Measurements from ENCODE around the gene ARMC9.
A peak's percentile ranks its signal among the peaks of the same experiment; 100 is the strongest.

ARMC9 gene

DNA sequence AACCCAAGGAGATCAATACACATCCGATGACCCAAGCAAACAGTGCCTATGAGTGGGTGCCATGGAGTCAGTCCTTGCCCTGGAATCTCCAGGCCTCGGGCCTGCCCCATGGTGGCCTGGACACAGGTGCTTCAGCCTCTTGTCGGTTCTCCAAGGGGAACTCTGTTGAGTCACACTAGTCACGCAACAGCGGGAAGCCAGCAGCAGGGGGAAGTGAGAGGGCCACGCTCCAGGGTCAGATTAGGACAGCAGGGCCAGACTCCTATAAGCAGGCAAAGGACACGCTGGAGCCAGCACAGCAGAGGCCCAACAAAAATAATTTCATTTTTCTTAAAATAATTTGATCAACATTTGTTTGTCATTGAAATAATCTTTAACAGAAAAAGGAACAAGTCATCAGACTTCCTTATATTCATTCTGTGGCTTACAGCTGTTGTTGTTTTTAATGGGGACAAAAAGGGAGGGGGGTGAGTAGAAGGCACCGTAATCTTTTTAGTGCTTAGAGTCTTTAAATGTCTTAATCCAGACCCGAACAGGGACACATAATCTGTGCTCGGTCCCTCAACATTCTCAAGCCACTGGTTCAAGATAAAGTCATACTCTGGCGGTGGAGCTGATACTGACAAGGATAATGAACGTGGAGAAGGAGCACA is 16.4 kb upstream of the ARMC9 start:
- ChIA-PET POLR2A (interaction anchor here (0.5 kb wide), 1 partner anchor 12 kb away, joined by 3 read pairs; no protein-coding TSS in a partner anchor), CTCF (interaction anchor here (0.9 to 3.6 kb wide), 6 partner anchors 10 to 77 kb away, joined by 3 to 18 read pairs (median 6); partner anchors contain the start of gene ARMC9)
- peak; percentile 69 for DNase-seq (ENCODE audit: extremely low spot score)
- no peak for TF ChIP-seq CTCF (IDR thresholded peaks at IDR 0.05; ENCODE audit: control extremely low read depth, extremely low read depth, low read depth, missing control alignments)

- TF ChIP-seq CTCF (IDR thresholded peaks at IDR 0.05; ENCODE audit: control extremely low read depth, extremely low read depth, low read depth, missing control alignments): no peak
- ChIA-PET POLR2A (no interaction called here), CTCF (interaction anchor here (0.9 to 3.6 kb wide), 6 partner anchors 10 to 78 kb away, joined by 3 to 18 read pairs (median 6); partner anchors contain the start of gene ARMC9)
- no peak for DNase-seq (ENCODE audit: extremely low spot score)
Measured at GRCh38 chr2:231182513-231182899, 15.9 kb upstream of the ARMC9 start.

DNA sequence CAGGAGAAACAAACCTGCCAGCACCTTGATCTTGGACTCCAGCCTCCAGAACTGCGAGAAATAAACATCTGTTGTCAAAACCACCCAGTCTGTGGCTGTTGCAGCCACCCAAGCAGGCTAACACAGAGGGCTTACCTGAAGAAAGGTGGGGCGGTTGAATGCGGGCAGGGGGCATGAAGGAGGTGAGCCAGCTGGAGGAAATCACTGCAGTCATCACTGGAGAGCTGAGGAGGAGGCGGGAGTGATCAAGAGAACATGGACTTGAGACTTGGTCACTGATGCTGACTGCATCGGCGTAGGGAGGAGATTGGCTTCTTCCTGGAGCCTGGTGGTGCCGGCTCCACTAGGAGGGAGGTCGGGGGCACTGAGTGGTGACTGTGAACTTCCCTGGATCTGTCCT is 14.6 kb upstream of the ARMC9 start:
- ChIA-PET CTCF (interaction anchor here (0.9 to 3.2 kb wide), 2 partner anchors 9 to 16 kb away, joined by 3 to 11 read pairs; no protein-coding TSS in a partner anchor), POLR2A (no interaction called here)
- no peak for TF ChIP-seq CTCF (IDR thresholded peaks at IDR 0.05; ENCODE audit: control extremely low read depth, extremely low read depth, low read depth, missing control alignments)
- DNase-seq (ENCODE audit: extremely low spot score): no peak

DNA sequence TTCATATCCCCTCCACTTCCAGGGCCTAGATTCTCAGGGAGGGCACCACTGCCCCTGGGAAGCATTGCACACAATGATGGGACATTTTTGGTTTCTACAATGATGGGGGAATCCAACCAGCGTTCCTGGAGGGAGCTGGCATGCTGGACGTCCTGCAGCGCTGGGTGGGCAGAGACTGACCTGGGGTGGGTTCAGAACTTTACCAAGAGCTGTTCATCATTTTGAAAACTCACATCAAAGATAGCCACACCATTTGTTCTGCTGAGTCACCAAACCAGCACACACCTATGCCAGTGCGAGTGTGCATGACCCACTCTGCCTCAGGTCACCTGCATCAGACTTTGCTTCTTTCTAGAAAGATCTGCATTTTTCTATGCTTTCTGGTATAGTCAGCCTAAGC is 14.1 kb upstream of the ARMC9 start:
- no peak for DNase-seq (ENCODE audit: extremely low spot score)
- CTCF ChIA-PET: interaction anchor here (0.8 to 3.2 kb wide), 2 partner anchors 9 to 42 kb away, joined by 4 to 11 read pairs; no protein-coding TSS in a partner anchor
- POLR2A ChIA-PET: no interaction called here
- TF ChIP-seq CTCF (IDR thresholded peaks at IDR 0.05; ENCODE audit: control extremely low read depth, extremely low read depth, low read depth, missing control alignments): no peak

GRCh38 chr2:231185050-231185725 is 13.2 kb upstream of the ARMC9 start:
- ChIA-PET POLR2A (no interaction called here), CTCF (interaction anchor here (1.2 to 1.6 kb wide), 4 partner anchors 9 to 361 kb away, joined by 3 to 6 read pairs (median 4); no protein-coding TSS in a partner anchor)
- no peak for TF ChIP-seq CTCF (IDR thresholded peaks at IDR 0.05; ENCODE audit: control extremely low read depth, extremely low read depth, low read depth, missing control alignments)
- DNase-seq (ENCODE audit: extremely low spot score): no peak

GRCh38 chr2:231185886-231186285 is 12.5 kb upstream of the ARMC9 start:
- CTCF ChIA-PET: interaction anchor here (1.2 to 1.6 kb wide), 5 partner anchors 8 to 362 kb away, joined by 3 to 6 read pairs (median 4); no protein-coding TSS in a partner anchor
- no peak for DNase-seq (ENCODE audit: extremely low spot score)
- TF ChIP-seq CTCF (IDR thresholded peaks at IDR 0.05; ENCODE audit: control extremely low read depth, extremely low read depth, low read depth, missing control alignments): no peak
- POLR2A ChIA-PET: no interaction called here

Data from GM10248 (cell line).